NCI-H524 (cell line): ENCODE data around the gene ASPDH.
A peak's percentile ranks its signal among the peaks of the same experiment; 100 is the strongest.
"Not testable (repeated sequence)": the region's sequence is repeated elsewhere in the genome, so short reads cannot be mapped to it uniquely, and the experiment has no call there.

Experiments used
- DNase-seq, 2 experiments: peaks; one replicate each; lab custom pipeline; 2025; lab: John Stamatoyannopoulos, UW

ASPDH gene

DNA sequence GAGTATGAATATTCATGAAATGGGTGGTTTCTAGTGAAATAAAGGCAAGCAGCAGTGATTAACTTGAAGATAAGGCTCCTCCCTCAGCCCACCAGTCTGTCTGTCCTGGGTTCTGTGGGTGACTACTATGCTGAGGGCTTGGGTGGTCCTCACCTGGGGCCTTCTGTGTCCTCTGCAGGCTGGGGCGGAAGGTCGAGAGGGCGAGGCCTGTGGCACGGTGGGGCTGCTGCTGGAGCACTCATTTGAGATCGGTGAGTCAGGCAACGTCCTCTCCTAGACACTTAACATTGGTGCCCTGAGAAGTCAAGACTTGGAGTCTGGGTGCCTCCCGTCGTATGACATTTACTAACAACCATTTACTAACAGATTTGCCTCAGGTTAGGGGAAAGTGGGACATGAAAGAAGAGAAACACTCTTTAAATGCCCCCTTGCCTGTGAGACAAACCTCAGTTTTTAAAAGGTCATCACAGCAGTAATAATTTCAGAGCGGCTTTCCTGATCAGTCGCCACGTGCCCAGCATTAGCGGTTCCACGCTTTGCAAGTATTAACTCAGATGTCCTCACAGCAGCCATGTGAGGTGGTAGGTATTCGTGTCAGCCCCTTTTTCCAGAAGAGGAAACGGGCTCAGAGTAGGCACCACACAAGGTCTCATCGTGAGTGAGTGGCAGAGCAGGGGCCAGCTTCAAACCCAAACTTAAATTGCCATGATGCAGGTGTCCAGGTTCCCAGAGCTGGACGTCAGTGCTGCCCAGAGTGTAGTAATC is 35.8 kb downstream of the ASPDH start:
- no peak for DNase-seq

DNA sequence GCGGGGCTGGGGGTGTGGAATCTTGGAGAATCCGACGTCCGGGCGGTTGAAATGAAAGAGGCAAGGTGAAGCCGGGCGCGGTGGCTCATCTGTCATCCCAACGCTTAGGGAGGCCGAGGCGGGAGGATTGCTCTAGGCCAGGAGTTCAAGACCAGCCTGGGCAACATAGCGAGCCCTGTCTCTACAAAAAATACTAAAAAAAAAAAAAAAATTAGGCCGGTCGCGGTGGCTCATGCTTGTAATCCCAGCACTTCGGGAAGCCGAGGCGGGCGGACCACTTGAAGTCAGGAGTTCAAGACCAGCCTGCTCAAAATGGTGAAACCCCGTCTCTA is 36.8 kb downstream of the ASPDH start:
- DNase-seq = no peak

DNA sequence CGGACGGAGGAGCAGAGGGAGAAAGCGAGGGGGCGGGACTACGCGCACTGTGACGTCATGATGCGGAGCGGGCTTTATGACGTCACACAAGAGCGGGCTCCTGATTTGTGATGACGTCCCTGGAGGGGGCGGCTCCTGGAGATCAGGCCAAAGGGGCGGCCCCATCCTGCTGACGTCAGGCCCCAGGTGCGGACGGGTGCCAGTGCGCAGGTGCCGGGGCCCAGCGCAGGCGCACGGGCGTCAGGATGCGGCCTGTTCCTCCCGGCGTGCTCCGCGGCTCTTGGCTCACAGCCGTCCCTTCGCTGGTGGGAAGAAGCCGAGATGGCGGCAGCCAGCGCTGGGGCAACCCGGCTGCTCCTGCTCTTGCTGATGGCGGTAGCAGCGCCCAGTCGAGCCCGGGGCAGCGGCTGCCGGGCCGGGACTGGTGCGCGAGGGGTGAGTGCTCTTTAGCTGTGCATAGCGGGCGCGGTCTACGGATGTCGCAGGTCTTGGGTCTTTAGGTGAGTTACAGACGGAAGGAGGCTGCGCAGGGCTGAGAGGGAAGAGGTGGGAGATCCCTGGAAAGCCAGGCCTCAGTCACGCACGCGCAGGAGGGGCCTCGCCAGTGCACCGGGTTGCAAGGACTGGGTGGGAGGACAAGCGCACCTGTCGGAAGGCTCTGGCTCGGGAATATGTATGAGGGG is 37.3 kb downstream of the ASPDH start, which contains the start of the genes EMC10 and GARIN5A:
EMC10 (plus strand) TSS at position 284 of the 683 bp plus-strand sequence; CDS start at position 322, 38 bp downstream.
GARIN5A (minus strand) TSS at position 625 of the 683 bp plus-strand sequence; CDS start at position 165, 460 bp downstream.
- peak; percentile 65 to 83 for DNase-seq

DNA sequence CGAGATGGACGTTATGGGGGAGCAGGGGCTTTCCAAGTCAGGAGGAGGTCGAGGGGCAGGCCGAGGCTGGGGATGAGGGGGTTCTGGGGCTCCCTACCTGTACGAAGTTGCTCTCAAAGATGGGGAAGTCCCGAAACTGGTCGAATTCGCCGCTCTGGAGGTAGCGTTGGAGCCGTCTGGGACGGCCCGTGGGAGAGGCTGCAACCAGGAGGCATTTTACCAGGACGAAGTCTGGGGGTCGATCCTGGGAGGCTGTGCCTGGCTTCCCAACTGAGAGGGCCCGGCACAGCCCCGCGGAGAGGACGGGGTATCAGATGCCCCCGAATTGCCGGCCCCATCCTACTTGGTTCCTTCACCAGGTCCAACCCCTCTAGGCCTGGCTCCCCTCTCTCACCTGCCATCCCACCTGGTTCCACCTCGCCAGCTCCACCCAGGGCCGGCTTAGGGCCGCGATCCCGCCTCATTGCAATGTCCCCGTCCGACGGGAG is 37.9 kb downstream of the ASPDH start:
- DNase-seq = no peak

GRCh38 chr19:50475101-50475568 is 38.6 kb downstream of the ASPDH start:
- DNase-seq = no peak

- not testable (repeated sequence) for DNase-seq
Measured at GRCh38 chr19:50473336-50473735, 40.4 kb downstream of the ASPDH start.

- DNase-seq = no peak
Measured at GRCh38 chr19:50468818-50469217, 44.9 kb downstream of the ASPDH start.

- no peak for DNase-seq
Measured at GRCh38 chr19:50467566-50467965, 46.1 kb downstream of the ASPDH start.

DNA sequence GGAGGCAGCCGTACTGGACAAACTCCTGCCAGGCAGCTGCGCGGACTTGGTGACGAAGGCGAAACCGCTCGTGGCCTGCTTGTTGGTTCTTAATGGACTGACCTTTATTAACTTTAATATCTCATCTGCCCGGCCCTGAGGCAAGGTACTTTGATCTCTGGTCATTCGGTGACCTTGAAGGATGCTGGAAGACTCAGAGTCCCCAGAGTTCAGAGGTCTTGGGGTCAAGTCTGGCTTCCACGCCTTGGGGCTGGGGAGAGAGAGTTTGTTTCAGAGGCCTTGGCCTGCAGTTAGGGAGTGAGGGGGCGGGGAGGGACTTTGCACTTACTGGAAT is 47.0 kb downstream of the ASPDH start:
- DNase-seq = no peak

- peak in 1 of 2 experiments; percentile 21 for DNase-seq
Measured at GRCh38 chr19:50465986-50466705, 47.6 kb downstream of the ASPDH start.

DNA sequence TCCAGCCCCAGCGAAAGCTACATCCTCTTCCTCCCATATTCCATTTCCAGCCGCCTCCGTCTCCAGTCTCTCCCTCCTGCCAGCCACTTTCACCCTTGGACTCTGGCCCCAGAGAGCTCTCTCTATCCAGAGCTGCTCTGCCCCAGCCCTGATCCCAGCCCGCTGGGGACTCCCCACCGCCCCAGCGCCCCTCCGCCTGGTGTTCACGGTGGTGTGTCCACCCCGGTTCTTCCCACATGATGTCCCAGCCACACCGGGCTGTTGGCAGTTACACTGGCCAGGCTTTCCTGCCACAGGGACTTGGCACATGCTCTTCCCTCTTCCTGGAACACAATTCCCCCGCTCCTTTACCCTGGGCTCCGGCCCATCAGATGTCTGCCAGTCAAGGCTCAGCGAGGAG is 48.7 kb downstream of the ASPDH start:
- DNase-seq = no peak

DNA sequence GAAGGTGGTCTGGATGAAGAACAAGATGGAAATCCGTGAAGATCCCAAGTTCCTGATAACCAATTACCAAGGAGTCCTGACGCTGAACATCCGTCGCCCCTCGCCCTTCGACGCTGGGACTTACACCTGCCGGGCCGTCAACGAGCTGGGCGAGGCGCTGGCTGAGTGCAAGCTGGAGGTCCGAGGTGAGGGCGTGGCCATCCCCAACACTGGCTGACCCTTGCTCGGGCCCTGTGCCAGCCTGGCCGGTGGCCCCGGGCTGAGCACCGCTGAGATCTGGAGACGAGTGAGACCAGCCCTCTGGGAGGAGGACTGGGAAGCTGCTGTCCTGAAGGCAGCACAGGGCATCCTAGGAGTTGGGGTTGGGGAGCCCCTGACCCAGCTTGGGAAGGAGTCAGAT is 49.4 kb downstream of the ASPDH start:
- DNase-seq = no peak

DNA sequence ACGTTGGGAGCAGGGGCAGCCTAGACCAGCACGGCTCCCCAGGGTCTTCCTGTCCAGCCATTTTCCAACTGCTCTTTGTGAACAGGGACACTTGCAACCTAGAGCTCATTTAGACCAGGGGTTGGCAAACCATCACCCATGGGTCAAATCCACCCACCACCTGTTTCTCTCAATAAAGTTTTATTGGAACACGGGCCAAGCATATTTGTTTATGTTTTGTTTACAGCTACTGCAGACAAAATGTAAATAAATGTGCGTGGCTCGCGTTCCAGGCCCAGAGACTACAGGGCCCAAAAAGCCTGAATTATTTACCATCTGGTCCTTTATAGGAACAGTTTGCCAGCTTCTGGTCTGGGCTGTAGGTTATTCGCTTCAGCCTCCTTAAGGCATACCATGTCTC is 50.7 kb downstream of the ASPDH start:
- no peak for DNase-seq
